Lung (tissue), 12 donors: ENCODE data around the gene RASL10B. TPM values are rescaled to one million over a fixed set of nuclear protein-coding genes. Genes with fewer than 3 reads are reported as not detected.

ENCODE experiments used
- ATAC-seq: fragments of 200-7000 bp; cut with Tn5 transposase; one replicate; pipeline ENCODE4 v1.9.1; 2020; ENCODE audit warnings: moderate number of reproducible peaks; ENCODE audit not compliant: insufficient read depth, low FRiP score
- DNase-seq, 3 donors: peaks; one replicate each; pipeline ENCODE4 v3.0.0-alpha.2; 2013 to 2017
- H3K27ac ChIP-seq, 2 donors: one replicate each; pipeline ENCODE4 v1.5.1; 2013; ENCODE audit warnings: mild to moderate bottlenecking in 2 of 2, moderate library complexity in 2 of 2, control low read depth in 1 of 2, inconsistent platforms in 1 of 2, low read depth in 1 of 2, low read length in 1 of 2
- H3K27me3 ChIP-seq, 3 donors: one replicate each; pipeline ENCODE4 v1.5.1; 2013; ENCODE audit warnings: low read length in 2 of 3; ENCODE audit not compliant: control insufficient read depth in 3 of 3, insufficient read depth in 3 of 3
- H3K36me3 ChIP-seq, 4 donors: one replicate each; pipeline ENCODE4 v1.5.1; 2013; ENCODE audit warnings: low read length in 4 of 4, mild to moderate bottlenecking in 1 of 4, moderate library complexity in 1 of 4; ENCODE audit not compliant: control insufficient read depth in 4 of 4, insufficient read depth in 4 of 4
- H3K4me1 ChIP-seq, 5 donors: one replicate each; pipeline ENCODE4 v1.5.1; 2013; ENCODE audit warnings: low read length in 5 of 5, mild to moderate bottlenecking in 2 of 5, moderate library complexity in 1 of 5; ENCODE audit not compliant: control insufficient read depth in 5 of 5, insufficient read depth in 5 of 5
- H3K4me3 ChIP-seq: one replicate; pipeline ENCODE4 v1.5.1; 2013; ENCODE audit warnings: mild to moderate bottlenecking, control low read depth, moderate library complexity
- H3K9ac ChIP-seq, 2 donors: one replicate each; pipeline ENCODE4 v1.5.1; 2013; ENCODE audit warnings: low read length in 2 of 2, control low read depth in 1 of 2; ENCODE audit not compliant: insufficient read depth in 1 of 2
- H3K9me3 ChIP-seq, 4 donors: one replicate each; pipeline ENCODE4 v1.5.1; 2013; ENCODE audit warnings: low read length in 3 of 4, mild to moderate bottlenecking in 1 of 4, moderate library complexity in 1 of 4; ENCODE audit not compliant: control insufficient read depth in 4 of 4, insufficient read depth in 3 of 4
- WGBS, 2 donors: extraction: QIAGEN DNeasy Blood & Tissue Kit; methylation state at CpG; one replicate each; pipeline ENCODE4 v1.1.7; 2013; 5-methylcytosine and 5-hydroxymethylcytosine counted together
- polyA plus RNA-seq, 2 donors: library from polyadenylated mRNA; stranded (reverse); fragments of 200-250 nt; gene quantifications; one replicate each; pipeline ENCODE4 v1.2.1, GENCODE V29; 2013
- total RNA-seq, 2 donors: library from RNA; depleted of rRNA in 1 of 2; stranded (reverse); fragments of >200 nt in 1 of 2; gene quantifications; one replicate each; pipeline ENCODE4 v1.2.1, GENCODE V29; 2014 to 2021
- TF ChIP-seq, protein P1 (sequence below): IDR thresholded peaks from 2 replicates; pipeline ENCODE4 v1.5.1; 2012; ENCODE audit warnings: mild to moderate bottlenecking; ENCODE audit errors: control extremely low read depth, extremely low read depth
- donor health status: control.
- donor health status: control.
- donor health status: Bipolar disorder and iron deficiency.
- donor health status: healthy.
- donor health status: DM: yes; HTN: yes; CAD: no.

RASL10B gene
- total and polyA plus RNA-seq, 4 donors, result 0.57 to 1.00 (median 0.80) TPM; not detected in 1

GRCh38 chr17:35708149-35708548 lies 23.3 kb upstream of the RASL10B start:
- no peak overlapping the region for H3K27ac ChIP-seq
- H3K36me3 ChIP-seq, result peaks cover 5 to 14% (median 9%) of the 10 kb centered on the region in 4 donors
- ATAC-seq (no peak), DNase-seq (no peak)
- no peak overlapping the region for H3K4me3 ChIP-seq
- H3K4me1 ChIP-seq, result peaks cover 4 to 21% (median 6%) of the 10 kb centered on the region in 5 donors
- TF ChIP-seq, protein P1, sequence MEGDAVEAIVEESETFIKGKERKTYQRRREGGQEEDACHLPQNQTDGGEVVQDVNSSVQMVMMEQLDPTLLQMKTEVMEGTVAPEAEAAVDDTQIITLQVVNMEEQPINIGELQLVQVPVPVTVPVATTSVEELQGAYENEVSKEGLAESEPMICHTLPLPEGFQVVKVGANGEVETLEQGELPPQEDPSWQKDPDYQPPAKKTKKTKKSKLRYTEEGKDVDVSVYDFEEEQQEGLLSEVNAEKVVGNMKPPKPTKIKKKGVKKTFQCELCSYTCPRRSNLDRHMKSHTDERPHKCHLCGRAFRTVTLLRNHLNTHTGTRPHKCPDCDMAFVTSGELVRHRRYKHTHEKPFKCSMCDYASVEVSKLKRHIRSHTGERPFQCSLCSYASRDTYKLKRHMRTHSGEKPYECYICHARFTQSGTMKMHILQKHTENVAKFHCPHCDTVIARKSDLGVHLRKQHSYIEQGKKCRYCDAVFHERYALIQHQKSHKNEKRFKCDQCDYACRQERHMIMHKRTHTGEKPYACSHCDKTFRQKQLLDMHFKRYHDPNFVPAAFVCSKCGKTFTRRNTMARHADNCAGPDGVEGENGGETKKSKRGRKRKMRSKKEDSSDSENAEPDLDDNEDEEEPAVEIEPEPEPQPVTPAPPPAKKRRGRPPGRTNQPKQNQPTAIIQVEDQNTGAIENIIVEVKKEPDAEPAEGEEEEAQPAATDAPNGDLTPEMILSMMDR, result no peak
- no peaks in the 10 kb centered on the region for H3K27me3 ChIP-seq
- no peak overlapping the region for H3K9ac ChIP-seq
- no peaks in the 10 kb centered on the region for H3K9me3 ChIP-seq
- 75 to 79% methylated on average over 3 of the region's 3 CpGs for WGBS, 2 donors

- Histone ChIP-seq H3K36me3 (peaks cover 8 to 15% (median 12%) of the 10 kb centered on the region in 4 donors), H3K4me1 (peaks cover 6 to 24% (median 8%) of the 10 kb centered on the region in 5 donors), H3K4me3 (no peak overlapping the region), H3K27me3 (no peaks in the 10 kb centered on the region), H3K9ac (no peak overlapping the region), H3K9me3 (no peaks in the 10 kb centered on the region), H3K27ac (peak overlapping the region in 1 of 2 donors; percentile 33)
- TF ChIP-seq, protein P1, result no peak
- ATAC-seq (no peak), DNase-seq (no peak)
- WGBS, 2 donors, result 16 to 56% methylated on average over 3 of the region's 3 CpGs
Observed at GRCh38 chr17:35708951-35709350, 22.5 kb upstream of the RASL10B start.

- Histone ChIP-seq H3K4me3 (no peak overlapping the region), H3K9me3 (no peaks in the 10 kb centered on the region), H3K27ac (no peak overlapping the region), H3K27me3 (no peaks in the 10 kb centered on the region), H3K36me3 (peaks cover 10 to 15% (median 12%) of the 10 kb centered on the region in 4 donors), H3K9ac (no peak overlapping the region), H3K4me1 (peaks cover 6 to 26% (median 8%) of the 10 kb centered on the region in 5 donors)
- TF ChIP-seq, protein P1, result no peak
- peak in 1 of 3 donors; percentile 31 for DNase-seq
- no peak for ATAC-seq
- WGBS, 2 donors, result 80 to 83% methylated on average over 3 of the region's 3 CpGs
Observed at GRCh38 chr17:35709874-35710273, 21.6 kb upstream of the RASL10B start.

DNA sequence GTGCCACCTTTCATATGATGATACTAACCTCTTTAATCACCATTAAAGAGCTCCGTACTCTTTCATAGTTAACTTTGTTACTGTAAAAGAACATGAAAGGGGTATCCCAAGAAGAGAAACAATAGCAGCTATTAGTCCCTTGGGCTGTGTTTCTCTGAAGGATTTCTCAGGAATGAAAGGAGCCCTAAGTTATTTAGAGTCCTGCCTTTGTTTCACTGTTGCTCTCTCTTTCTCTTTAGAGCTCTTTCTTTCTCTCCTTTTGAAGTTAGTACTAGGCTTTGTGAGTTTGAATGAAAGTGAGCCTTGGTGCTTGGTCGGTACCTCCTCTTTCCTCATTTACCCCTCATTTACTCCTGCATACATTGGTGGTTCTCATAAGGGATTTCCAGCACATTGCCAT lies 20.5 kb upstream of the RASL10B start:
- TF ChIP-seq, protein P1, result no peak
- no peak for DNase-seq
- peaks cover 10 to 18% (median 13%) of the 10 kb centered on the region in 4 donors for H3K36me3 ChIP-seq
- 95 to 99% methylated on average over 2 of the region's 2 CpGs for WGBS, 2 donors
- H3K9ac ChIP-seq, result no peak overlapping the region
- H3K27me3 ChIP-seq, result no peaks in the 10 kb centered on the region
- H3K27ac ChIP-seq, result no peak overlapping the region
- H3K4me3 ChIP-seq, result no peak overlapping the region
- no peaks in the 10 kb centered on the region for H3K9me3 ChIP-seq
- ATAC-seq, result no peak
- H3K4me1 ChIP-seq, result peaks cover 7 to 30% (median 8%) of the 10 kb centered on the region in 5 donors
